ENCODE measurements around the gene FAM227A.
A peak's percentile ranks its signal among the peaks of the same experiment; 100 is the strongest.
"Not testable (repeated sequence)": the region's sequence is repeated elsewhere in the genome, so short reads cannot be mapped to it uniquely, and the experiment has no call there.

The FAM227A gene

GRCh38 chr22:38685761-38686160 is 29.6 kb upstream of the FAM227A start:
- H3K27ac Mint-ChIP-seq = no peak overlapping the region
- H3K27me3 Mint-ChIP-seq = no peaks in the 10 kb centered on the region
- no peak overlapping the region for H3K4me3 Mint-ChIP-seq
- H3K4me1 Mint-ChIP-seq = peaks cover 28% of the 10 kb centered on the region
- no peak for ATAC-seq
- no peaks in the 10 kb centered on the region for H3K9me3 Mint-ChIP-seq
- no peak for DNase-seq

DNA sequence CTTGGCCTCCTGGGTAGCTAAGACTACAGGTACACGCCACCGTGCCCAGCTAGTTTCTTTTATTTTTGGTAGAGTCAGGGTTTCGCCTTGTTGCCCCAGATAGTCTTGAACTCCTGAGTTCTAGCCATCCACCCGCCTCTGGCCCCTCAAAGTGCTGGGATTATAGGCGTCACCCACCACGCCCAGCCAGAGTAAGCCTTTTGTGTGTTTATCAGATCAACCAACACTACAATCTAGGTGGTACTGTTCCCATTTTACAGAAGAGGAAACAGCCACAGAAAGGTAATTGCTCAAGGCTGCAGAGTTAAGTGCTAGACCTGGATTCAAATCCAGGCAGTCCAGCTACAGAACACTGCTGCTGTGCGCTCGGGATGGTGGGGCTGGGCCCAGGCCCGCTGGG is 28.7 kb upstream of the FAM227A start:
- no peaks in the 10 kb centered on the region for H3K9me3 Mint-ChIP-seq
- no peak for ATAC-seq
- H3K4me3 Mint-ChIP-seq = no peak overlapping the region
- H3K4me1 Mint-ChIP-seq = peaks cover 33% of the 10 kb centered on the region
- no peak for DNase-seq
- no peaks in the 10 kb centered on the region for H3K27me3 Mint-ChIP-seq
- H3K27ac Mint-ChIP-seq = peak overlapping the region in 1 of 2 donors; percentile 86

GRCh38 chr22:38681582-38682335 is 25.6 kb upstream of the FAM227A start, which contains the start of gene TOMM22:
TOMM22 (plus strand) TSS chr22:38681957; CDS start chr22:38681979, 22 bp downstream.
- Mint-ChIP-seq H3K4me3 (peak within 1 kb of the TSS; percentile 93 to 97), H3K27ac (peak within 1 kb of the TSS; percentile 96 to 99), H3K9me3 (no peaks in the 10 kb centered on the region), H3K27me3 (no peaks in the 10 kb centered on the region), H3K4me1 (peaks cover 33% of the 10 kb centered on the region)
- peak; percentile 98 for ATAC-seq
- peak; percentile 85 to 89 for DNase-seq

DNA sequence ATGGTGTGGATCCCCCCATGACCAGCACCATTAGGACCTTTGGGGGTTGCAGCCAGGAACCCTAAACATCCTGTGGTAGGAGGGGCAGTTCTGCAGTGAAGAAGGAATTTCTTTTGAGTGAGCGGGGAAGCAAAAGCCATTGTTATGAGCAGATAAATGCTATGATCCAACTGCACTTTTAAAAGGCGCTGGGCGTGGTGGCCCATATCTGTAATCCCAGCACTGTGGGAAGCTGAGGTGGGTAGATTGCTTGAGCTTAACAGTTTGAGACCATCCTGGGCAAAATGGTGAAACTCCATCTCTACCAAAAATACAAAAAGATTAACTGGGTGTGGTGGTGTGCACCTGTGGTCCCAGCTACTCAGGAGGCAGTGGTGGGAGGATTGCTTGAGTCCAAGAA is 19.6 kb upstream of the FAM227A start:
- no peak for DNase-seq
- peaks cover 0 to 4% of the 10 kb centered on the region in 2 donors for H3K9me3 Mint-ChIP-seq

GRCh38 chr22:38674888-38675287 is 18.7 kb upstream of the FAM227A start:
- DNase-seq (no peak), ATAC-seq (no peak)
- Mint-ChIP-seq H3K27me3 (no peaks in the 10 kb centered on the region), H3K9me3 (peaks cover 0 to 4% of the 10 kb centered on the region in 2 donors), H3K27ac (no peak overlapping the region), H3K4me3 (no peak overlapping the region), H3K4me1 (no peaks in the 10 kb centered on the region)

More for the DNA sequence above, 19.6 kb upstream of the FAM227A start:
- H3K4me1 Mint-ChIP-seq = peaks cover 5% of the 10 kb centered on the region
- H3K27me3 Mint-ChIP-seq = no peaks in the 10 kb centered on the region
- no peak overlapping the region for H3K4me3 Mint-ChIP-seq
- no peak overlapping the region for H3K27ac Mint-ChIP-seq
- no peak for ATAC-seq

DNA sequence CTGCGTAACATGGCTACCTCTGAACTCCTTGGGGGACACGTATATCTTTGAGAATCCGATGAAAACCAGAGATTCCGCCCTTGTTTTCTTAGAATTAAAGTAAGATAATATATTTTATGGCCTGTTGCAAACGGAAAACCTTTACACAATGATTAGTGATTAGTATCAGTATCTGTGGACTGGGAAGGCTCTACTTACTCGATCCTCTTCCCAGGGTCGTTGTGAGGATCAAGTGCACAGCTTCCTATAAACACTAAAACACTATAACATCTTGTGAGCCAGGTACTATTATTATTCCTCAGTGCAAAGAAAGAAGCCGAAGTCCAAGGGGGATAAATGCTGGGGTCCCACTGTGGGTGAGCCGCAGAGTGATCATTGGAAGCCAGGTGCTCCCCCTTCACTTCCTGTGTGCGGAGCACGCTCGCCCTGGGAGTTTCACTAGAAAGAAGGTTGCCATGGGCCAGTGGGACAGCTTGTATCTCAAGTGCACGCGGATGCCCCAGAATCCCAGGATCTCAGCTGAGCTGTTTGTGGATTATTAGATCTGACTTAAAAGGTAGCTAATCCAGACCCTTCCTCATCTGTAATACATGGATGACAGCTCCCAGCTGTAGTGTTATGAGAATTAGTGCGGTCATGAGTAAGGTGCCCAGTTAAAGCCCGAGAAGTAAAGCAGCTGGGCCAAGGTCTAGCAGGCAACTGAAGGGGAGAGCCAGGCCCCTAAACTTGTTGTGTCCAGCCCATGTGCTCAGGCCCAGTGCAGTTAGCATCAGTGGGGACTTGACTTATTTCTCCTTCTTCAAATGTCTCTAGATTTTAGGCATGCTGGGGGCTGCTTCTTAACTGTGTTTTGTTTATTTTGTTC is 1.1 kb upstream of the FAM227A start:
- ATAC-seq (peak; percentile 64), DNase-seq (peak; percentile 34 to 56)
- peak overlapping the region; percentile 99 to 100 for H3K27ac Mint-ChIP-seq
- H3K9me3 Mint-ChIP-seq = no peaks in the 10 kb centered on the region
- peaks cover 20% of the 10 kb centered on the region for H3K4me1 Mint-ChIP-seq
- peak overlapping the region; percentile 93 to 95 for H3K4me3 Mint-ChIP-seq
- no peaks in the 10 kb centered on the region for H3K27me3 Mint-ChIP-seq

DNA sequence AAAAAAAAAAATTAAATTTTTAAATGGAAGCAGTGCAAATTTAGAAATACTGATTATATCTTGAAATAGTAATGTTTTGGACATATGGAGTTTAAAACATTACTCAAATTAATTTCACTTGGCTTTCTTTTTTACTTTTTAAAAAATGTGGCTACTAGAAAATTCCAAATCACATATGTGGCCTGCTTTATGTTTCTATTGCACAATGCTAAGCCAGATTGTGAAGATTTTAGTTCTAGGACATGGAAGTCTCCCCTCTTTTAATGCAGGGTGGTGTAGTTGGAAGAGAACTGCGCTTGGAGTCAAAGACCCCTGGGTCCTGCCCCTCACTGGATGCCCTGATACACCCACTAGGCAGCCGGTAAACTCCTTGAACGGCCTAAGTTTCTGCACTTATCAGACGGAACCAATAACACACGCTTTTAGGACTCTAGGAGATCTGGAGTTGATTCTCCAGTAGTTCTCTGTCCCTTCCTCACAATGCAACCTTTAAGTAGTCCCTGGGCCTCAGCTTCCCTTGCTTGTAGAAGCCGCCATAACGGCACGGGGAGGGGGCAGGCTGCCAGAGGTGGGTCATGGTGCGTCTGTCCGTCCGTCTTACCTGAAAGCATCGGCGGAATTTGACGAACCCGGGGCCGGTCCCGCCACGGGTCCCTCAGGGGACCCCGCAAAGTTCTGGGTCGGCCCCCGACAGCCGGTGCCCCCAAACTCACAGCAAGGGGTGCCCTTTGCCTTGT is 505 bp downstream of the FAM227A start:
- Mint-ChIP-seq H3K27me3 (no peaks in the 10 kb centered on the region), H3K27ac (peak overlapping the region; percentile 99 to 100), H3K4me3 (peak overlapping the region; percentile 93 to 95), H3K4me1 (peaks cover 20% of the 10 kb centered on the region), H3K9me3 (no peaks in the 10 kb centered on the region)
- no peak for DNase-seq
- ATAC-seq = no peak

GRCh38 chr22:38653741-38654140 is 2.5 kb downstream of the FAM227A start:
- ATAC-seq (no peak), DNase-seq (no peak)
- peaks cover 20% of the 10 kb centered on the region for H3K4me1 Mint-ChIP-seq
- no peaks in the 10 kb centered on the region for H3K9me3 Mint-ChIP-seq
- H3K27ac Mint-ChIP-seq = no peak overlapping the region
- no peak overlapping the region for H3K4me3 Mint-ChIP-seq
- no peaks in the 10 kb centered on the region for H3K27me3 Mint-ChIP-seq

DNA sequence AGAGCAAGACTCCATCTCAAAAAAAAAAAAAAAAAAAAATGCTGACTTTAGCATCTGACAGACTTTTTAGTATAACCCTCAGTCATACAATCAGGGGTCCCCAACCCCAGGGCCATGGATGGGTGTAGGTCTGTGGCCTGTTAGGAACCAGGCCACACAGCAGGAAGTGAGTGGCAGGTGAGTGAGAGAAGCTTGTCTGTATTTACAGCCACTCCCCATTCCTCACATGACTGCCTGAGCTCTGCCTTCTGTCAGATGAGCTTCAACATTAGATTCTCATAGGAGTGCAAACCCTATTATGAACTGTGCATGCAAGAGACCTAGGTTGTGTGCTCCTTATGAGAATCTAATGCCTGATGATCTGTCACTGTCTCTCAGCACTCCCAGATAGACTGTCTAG is 3.3 kb downstream of the FAM227A start:
- ATAC-seq (no peak), DNase-seq (no peak)
- Mint-ChIP-seq H3K27ac (no peak overlapping the region), H3K4me1 (peaks cover 12% of the 10 kb centered on the region), H3K27me3 (no peaks in the 10 kb centered on the region), H3K9me3 (no peaks in the 10 kb centered on the region), H3K4me3 (no peak overlapping the region)

DNA sequence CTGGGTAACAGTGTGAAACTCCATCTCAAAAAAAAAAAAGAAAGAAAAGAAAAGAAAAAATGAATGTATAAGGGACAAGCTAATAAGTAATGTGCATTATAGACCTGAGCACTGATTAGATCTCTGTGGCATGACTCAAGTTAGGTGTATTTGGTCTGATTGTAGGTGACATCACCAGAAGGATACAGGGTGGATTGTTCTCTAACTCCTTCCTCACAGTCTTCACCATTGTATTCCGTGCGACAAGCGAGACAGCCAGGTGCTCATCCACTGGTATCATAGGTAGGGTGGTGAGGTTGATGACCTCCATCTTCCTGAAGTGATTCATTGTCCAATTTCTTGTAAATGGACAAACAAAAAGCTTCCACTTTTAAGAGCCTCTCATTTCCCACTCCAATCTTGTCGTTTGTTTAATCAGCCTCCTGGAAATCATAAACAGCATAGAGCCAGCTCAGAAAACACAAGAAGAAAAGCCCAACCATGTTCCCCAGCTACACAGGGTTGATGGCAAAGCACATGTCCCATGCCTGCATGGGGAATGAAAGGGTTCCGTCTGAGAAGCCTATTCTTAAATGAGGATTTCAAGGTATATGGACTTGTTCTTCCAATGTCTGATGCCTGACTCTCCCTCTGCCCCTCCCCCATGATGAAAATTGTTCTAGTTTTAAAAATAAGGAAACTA is 6.2 kb downstream of the FAM227A start:
- Mint-ChIP-seq H3K4me1 (no peaks in the 10 kb centered on the region), H3K9me3 (no peaks in the 10 kb centered on the region), H3K27me3 (no peaks in the 10 kb centered on the region), H3K4me3 (no peak overlapping the region), H3K27ac (no peak overlapping the region)
- ATAC-seq (no peak), DNase-seq (no peak)

DNA sequence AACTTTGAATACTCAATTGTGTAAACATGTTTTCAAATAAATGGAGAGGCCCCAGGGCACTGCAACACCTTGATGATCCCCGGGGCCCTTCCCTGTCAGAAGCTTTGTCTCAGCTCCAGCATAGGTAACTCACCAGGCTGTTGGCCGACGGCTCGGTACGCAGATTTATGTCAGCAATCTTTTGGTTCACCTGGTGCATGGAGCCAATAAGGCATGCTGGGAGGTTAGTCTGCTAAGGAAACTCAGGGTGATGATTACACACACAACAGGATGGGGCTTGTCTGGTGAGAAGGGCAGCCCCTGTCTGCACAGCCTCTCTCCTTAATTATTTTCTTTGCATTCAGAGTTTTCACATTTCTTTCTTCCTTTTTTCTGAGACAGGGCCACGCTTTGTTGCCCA is 10.8 kb downstream of the FAM227A start:
- no peaks in the 10 kb centered on the region for H3K9me3 Mint-ChIP-seq
- H3K27me3 Mint-ChIP-seq = no peaks in the 10 kb centered on the region
- DNase-seq (no peak), ATAC-seq (no peak)
- H3K27ac Mint-ChIP-seq = no peak overlapping the region
- H3K4me3 Mint-ChIP-seq = no peak overlapping the region
- no peaks in the 10 kb centered on the region for H3K4me1 Mint-ChIP-seq

- not testable (repeated sequence) for DNase-seq, H3K27ac Mint-ChIP-seq, H3K4me1 Mint-ChIP-seq, ATAC-seq, H3K27me3 Mint-ChIP-seq, H3K9me3 Mint-ChIP-seq, H3K4me3 Mint-ChIP-seq
Measured at GRCh38 chr22:38644245-38644644, 11.9 kb downstream of the FAM227A start.

DNA sequence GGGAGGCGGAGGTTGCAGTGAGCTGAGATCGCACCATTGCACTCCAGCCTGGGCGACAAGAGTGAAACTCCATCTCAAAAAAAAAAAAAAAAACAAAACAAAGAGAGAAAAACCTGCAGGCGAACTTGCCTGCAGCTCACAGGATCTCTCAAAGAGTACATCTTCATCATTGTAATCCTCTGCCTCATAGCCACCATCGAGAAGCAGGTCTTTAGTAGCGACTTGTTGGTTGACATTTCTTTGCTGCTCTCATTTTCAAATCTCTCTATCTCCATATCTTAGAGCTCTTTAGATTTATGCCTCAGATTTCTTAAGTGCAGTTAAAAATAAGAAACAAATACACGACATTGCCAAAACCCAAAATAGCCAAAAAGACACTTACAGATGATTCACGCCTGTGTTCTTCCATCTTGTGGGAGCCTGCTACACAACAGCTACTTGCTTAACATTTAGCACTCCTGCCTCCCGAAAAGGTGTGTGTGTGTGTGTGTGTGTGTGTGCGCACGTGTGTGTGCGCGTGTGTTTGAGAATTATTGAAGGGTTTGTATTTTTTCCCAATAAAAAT is 14.6 kb downstream of the FAM227A start:
- ATAC-seq (no peak), DNase-seq (no peak)
- H3K4me1 Mint-ChIP-seq = no peaks in the 10 kb centered on the region
- H3K9me3 Mint-ChIP-seq = no peaks in the 10 kb centered on the region
- no peaks in the 10 kb centered on the region for H3K27me3 Mint-ChIP-seq
- H3K4me3 Mint-ChIP-seq = no peak overlapping the region
- H3K27ac Mint-ChIP-seq = no peak overlapping the region

DNA sequence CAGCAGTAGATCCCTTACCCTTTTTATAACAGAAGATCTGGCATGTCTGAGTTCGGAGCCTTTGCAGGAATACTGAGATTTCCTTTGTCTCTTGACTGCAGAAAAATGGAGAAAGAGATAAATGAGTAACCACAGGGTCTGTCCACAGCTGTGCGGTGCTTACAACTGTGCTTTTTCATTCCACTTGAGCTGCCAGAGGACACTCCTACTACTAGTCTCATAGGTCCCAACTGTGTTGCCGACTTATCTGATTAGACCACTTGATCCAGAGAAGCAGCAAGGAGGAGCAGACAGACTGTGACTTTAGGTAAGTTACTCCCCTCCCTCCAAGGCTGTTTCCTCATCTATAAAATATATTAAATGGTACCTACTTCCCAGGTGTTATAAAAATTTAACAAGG is 17.5 kb downstream of the FAM227A start:
- Mint-ChIP-seq H3K27me3 (no peaks in the 10 kb centered on the region), H3K4me1 (no peaks in the 10 kb centered on the region), H3K9me3 (no peaks in the 10 kb centered on the region), H3K4me3 (no peak overlapping the region), H3K27ac (no peak overlapping the region)
- ATAC-seq = no peak
- no peak for DNase-seq

- H3K27me3 Mint-ChIP-seq = no peaks in the 10 kb centered on the region
- H3K4me1 Mint-ChIP-seq = no peaks in the 10 kb centered on the region
- H3K4me3 Mint-ChIP-seq = no peak overlapping the region
- H3K9me3 Mint-ChIP-seq = no peaks in the 10 kb centered on the region
- no peak for DNase-seq
- H3K27ac Mint-ChIP-seq = no peak overlapping the region
- ATAC-seq = no peak
Measured at GRCh38 chr22:38638216-38638615, 18.0 kb downstream of the FAM227A start.

All from stimulated activated naive CD8-positive, alpha-beta T cell treated with anti-CD3 and anti-CD28 coated beads, Interleukin-15, amount 100 ng/mL, for 72 hours (primary cell).